HepG2 (cell line): ENCODE results near the gene BMP6. TPM values are rescaled to one million over a fixed set of nuclear protein-coding genes. Genes with fewer than 3 reads are reported as not detected.

Experiments used
- ATAC-seq: fragments of 200-7000 bp; cut with Tn5 transposase; 3 replicates; pipeline ENCODE4 v1.9.1; 2020; ENCODE audit warnings: mild to moderate bottlenecking, moderate library complexity
- BruUV-seq: library from RNA; stranded (reverse); fragments of 400-500 nt; replicated peaks from 2 replicates; lab custom pipeline; 2021; lab: Mats Ljungman, UMichigan
- CTCF ChIA-PET: fragments of 300-600 bp; formaldehyde crosslinking; extraction: SDS; loops from one replicate; lab custom pipeline; 2021; ENCODE audit warnings: low total read pairs, inconsistent platforms, low intra/inter-chr PET ratio; lab: Yijun Ruan, JAX
- POLR2A ChIA-PET: fragments of 350-600 bp; sonication (Branson Sonifier 250); formaldehyde crosslinking; loops from one replicate; lab custom pipeline; 2020; ENCODE audit warnings: antibody characterized with exemption, inconsistent platforms; lab: Yijun Ruan, JAX
- DNase-seq: peaks from one replicate; pipeline ENCODE4 v3.0.0-alpha.2; 2015; ENCODE audit warnings: low spot score
- FAIRE-seq: peaks from 3 replicates; lab custom pipeline; 2011; peaks lifted over from hg19 to GRCh38; lab: Jason Lieb, UNC
- H2AFZ ChIP-seq: one replicate; pipeline ENCODE4 v1.6.1; 2011; ENCODE audit warnings: low read length, inconsistent platforms
- H3K27ac ChIP-seq: fragments of 300-600 bp; 3 replicates; pipeline ENCODE4 v1.8.0; 2011; ENCODE audit warnings: mixed run types, mild to moderate bottlenecking, mixed read lengths, low read length, inconsistent platforms; ENCODE audit not compliant: insufficient read depth; ENCODE audit errors: extremely low read length
- H3K27me3 ChIP-seq, 2 experiments: fragments of 200-600 bp in 1 of 2; 2 replicates in 1 of 2; 3 replicates in 1 of 2; pipeline versions ENCODE4 v1.6.0 to v1.8.0; 2011; ENCODE audit warnings: low read length in 2 of 2, mild to moderate bottlenecking in 2 of 2, moderate library complexity in 2 of 2, inconsistent platforms in 1 of 2; ENCODE audit not compliant: insufficient read depth in 2 of 2, control insufficient read depth in 1 of 2
- H3K36me3 ChIP-seq, 2 experiments: fragments of 200-600 bp in 1 of 2; replicated peaks in 1 of 2; 2 replicates in 1 of 2; 3 replicates in 1 of 2; pipeline versions ENCODE4 v1.5.1 to v1.8.0; 2011; ENCODE audit warnings: low read length in 2 of 2, inconsistent platforms in 1 of 2; ENCODE audit not compliant: insufficient read depth in 2 of 2, control insufficient read depth in 1 of 2
- H3K4me1 ChIP-seq: 2 replicates; pipeline ENCODE4 v1.5.1; 2012; ENCODE audit warnings: low read length, inconsistent platforms; ENCODE audit not compliant: insufficient read depth
- H3K4me2 ChIP-seq: 2 replicates; pipeline ENCODE4 v1.6.0; 2011; ENCODE audit warnings: low read depth, low read length, inconsistent platforms
- H3K4me3 ChIP-seq, 3 experiments: fragments of 200-600 bp in 1 of 3; sonication (generic), shearing (Covaris generic) in 1 of 3; replicated peaks in 1 of 3; 2 replicates each; pipeline ENCODE4 v1.5.1; 2011 to 2016; ENCODE audit warnings: low read length in 3 of 3, inconsistent platforms in 2 of 3, low read depth in 2 of 3, mild to moderate bottlenecking in 2 of 3, control low read depth in 1 of 3, mixed read lengths in 1 of 3; ENCODE audit not compliant: insufficient read depth in 1 of 3
- H3K79me2 ChIP-seq: one replicate; pipeline ENCODE4 v1.6.1; 2011; ENCODE audit warnings: low read length, inconsistent platforms; ENCODE audit not compliant: insufficient read depth
- H3K9ac ChIP-seq: 2 replicates; pipeline ENCODE4 v1.6.0; 2011; ENCODE audit warnings: mild to moderate bottlenecking, low read depth, low read length, inconsistent platforms; ENCODE audit not compliant: insufficient read depth
- H3K9me3 ChIP-seq: 2 replicates; pipeline ENCODE4 v1.5.1; 2012; ENCODE audit warnings: mild to moderate bottlenecking, low read length
- H4K20me1 ChIP-seq: 2 replicates; pipeline ENCODE4 v1.6.0; 2011; ENCODE audit warnings: inconsistent platforms, mild to moderate bottlenecking, low read length, moderate library complexity; ENCODE audit not compliant: insufficient read depth
- CCAR2 ChIP-seq: fragments of 200-400 bp; formaldehyde crosslinking; optimal IDR thresholded peaks from 2 replicates; pipeline ENCODE3; 2018; ENCODE audit warnings: low read depth, mild to moderate bottlenecking, low read length, moderate library complexity
- CEBPZ ChIP-seq: IDR thresholded peaks from 2 replicates; pipeline ENCODE4 v1.6.1; 2012; ENCODE audit warnings: low read length, improper control_type of control experiment
- CENPBD1 ChIP-seq: sonication (generic); formaldehyde crosslinking; IDR thresholded peaks from 2 replicates; pipeline ENCODE4 v1.8.0; 2022; ENCODE audit warnings: missing genetic modification reagents, low read depth, mild to moderate bottlenecking, borderline replicate concordance
- HMG20B ChIP-seq: conservative IDR thresholded peaks from 2 replicates; pipeline ENCODE4 v1.6.1; 2016; ENCODE audit warnings: missing genetic modification reagents, missing compliant biosample characterization
- HOXD1 ChIP-seq: sonication (generic); formaldehyde crosslinking; IDR thresholded peaks from 2 replicates; pipeline ENCODE4 v1.5.0; 2020; ENCODE audit warnings: missing genetic modification reagents
- KMT2B ChIP-seq: IDR thresholded peaks from 2 replicates; pipeline ENCODE4 v1.6.1; 2016; ENCODE audit warnings: missing genetic modification reagents, missing compliant biosample characterization
- MAFF ChIP-seq: IDR thresholded peaks from 2 replicates; pipeline ENCODE4 v1.6.1; 2011; ENCODE audit warnings: low read depth, low read length, improper control_type of control experiment
- MAFK ChIP-seq, 2 experiments: IDR thresholded peaks in 1 of 2; conservative IDR thresholded peaks in 1 of 2; 2 replicates each; pipeline ENCODE4 v1.6.1; 2011; ENCODE audit warnings: improper control_type of control experiment in 2 of 2, low read length in 2 of 2
- SKI ChIP-seq: fragments of 450-650 bp; IDR thresholded peaks from one replicate; pipeline ENCODE4 v1.6.1; 2018; ENCODE audit warnings: mild to moderate bottlenecking; ENCODE audit not compliant: partially characterized antibody
- SSRP1 ChIP-seq: IDR thresholded peaks from 2 replicates; pipeline ENCODE4 v1.6.1; 2016; ENCODE audit warnings: control low read depth
- TBX3 ChIP-seq: fragments of 450-650 bp; IDR thresholded peaks from 2 replicates; pipeline ENCODE4 v1.6.1; 2017; ENCODE audit warnings: antibody characterized with exemption, mild to moderate bottlenecking, inconsistent platforms, borderline replicate concordance
- THAP11 ChIP-seq: IDR thresholded peaks from 2 replicates; pipeline ENCODE4 v1.6.1; 2016; ENCODE audit warnings: missing biosample characterization, missing genetic modification reagents
- ZNF816 ChIP-seq: sonication (generic); formaldehyde crosslinking; IDR thresholded peaks from 2 replicates; pipeline ENCODE4 v1.8.0; 2022; ENCODE audit warnings: missing genetic modification reagents, mild to moderate bottlenecking, borderline replicate concordance
- ZSCAN20 ChIP-seq: sonication (generic); formaldehyde crosslinking; IDR thresholded peaks from 2 replicates; pipeline ENCODE4 v1.4.0; 2020; ENCODE audit warnings: missing genetic modification reagents, mild to moderate bottlenecking, borderline replicate concordance
- WGBS: methylation state at CpG from one replicate; pipeline ENCODE4 v1.1.6; 2017; ENCODE audit warnings: low lambda C conversion rate; 5-methylcytosine and 5-hydroxymethylcytosine counted together
- in situ Hi-C: cut with HindIII; loops from 2 replicates; pipeline ENCODE4 v1.10.0; 2017; ENCODE audit warnings: low pct_unique_long_range_greater_than_20kb; ENCODE audit not compliant: extremely low pct_ligation_motif_present
- intact Hi-C: fragments of 100-400 bp; cut with micrococcal nuclease; formaldehyde crosslinking; loops from one replicate; pipeline ENCODE4 v1.10.0; 2022; ENCODE audit not compliant: unreplicated experiment
- polyA plus RNA-seq, 8 experiments: library from polyadenylated mRNA; depleted of rRNA in 3 of 8; stranded (reverse) in 7 of 8; unstranded in 1 of 8; fragments of >200 nt; fragmentation: Illumina TruSeq in 4 of 8; extraction: Trizol in 4 of 8; gene quantifications; 2 replicates each; pipeline versions ENCODE4 v1.2.1 to v1.2.3, GENCODE V29; 2011 to 2016; ENCODE audit warnings: low read depth in 4 of 8, missing spikeins in 1 of 8, mixed read lengths in 1 of 8; ENCODE audit not compliant: insufficient read depth in 1 of 8
- total RNA-seq, 5 experiments: library from RNA; depleted of rRNA; stranded (reverse); fragments of >200 nt; fragmentation: Illumina TruSeq; extraction: Trizol; gene quantifications; 2 replicates each; pipeline ENCODE4 v1.2.3, GENCODE V29; 2016; ENCODE audit warnings: low read depth in 1 of 5

Gene BMP6
- total and polyA plus RNA-seq, 2 of the 13 experiments (the other 11 are each of a cell fraction or from before 2014, with no cell fraction given): 0.09 to 0.18 TPM

GRCh38 chr6:7703148-7703680 is 22.7 kb upstream of the BMP6 start:
- WGBS: 6% methylated on average over 3 of the region's 3 CpGs
- POLR2A ChIA-PET: no interaction called here
- no peak overlapping the region for H3K4me2 ChIP-seq

GRCh38 chr6:7705483-7705882 is 20.4 kb upstream of the BMP6 start:
- Histone ChIP-seq H3K4me1 (peaks cover 6% of the 10 kb centered on the region; the same call in 1 of the 2 replicates), H3K27ac (no peak overlapping the region), H4K20me1 (no peaks in the 10 kb centered on the region), H3K4me2 (no peak overlapping the region), H3K36me3 (no peaks in the 10 kb centered on the region), H3K9ac (no peak overlapping the region), H2AFZ (no peak overlapping the region), H3K79me2 (no peaks in the 10 kb centered on the region), H3K27me3 (peaks cover 2 to 44% of the 10 kb centered on the region in 2 experiments; a peak in 3 of 5 replicates), H3K4me3 (no peak overlapping the region), H3K9me3 (no peaks in the 10 kb centered on the region)
- no TSS peak for BruUV-seq
- ChIA-PET POLR2A (no interaction called here), CTCF (no interaction called here)
- in situ Hi-C loops (no loop called here), intact Hi-C loops (no loop called here)
- DNase-seq: no peak
- no peak for TF ChIP-seq ZSCAN20 (CRISPR knock-in tag)
- no peak for TF ChIP-seq CCAR2
- no peak for TF ChIP-seq HMG20B (CRISPR knock-in tag)
- TF ChIP-seq SKI: no peak
- no peak for TF ChIP-seq SSRP1 (CRISPR knock-in tag)
- TF ChIP-seq CEBPZ: no peak
- TF ChIP-seq TBX3: no peak
- TF ChIP-seq HOXD1: no peak
- TF ChIP-seq KMT2B: no peak
- no peak for TF ChIP-seq CENPBD1 (CRISPR knock-in tag)
- no peak for TF ChIP-seq ZNF816
- no peak for FAIRE-seq
- WGBS: 32% methylated on average over 4 of the region's 4 CpGs
- ATAC-seq: no peak

More at GRCh38 chr6:7703148-7703680, 22.7 kb upstream of the BMP6 start:
- H3K79me2 ChIP-seq: no peaks in the 10 kb centered on the region
- peak; percentile 42 to 64; a peak in 3 of 4 replicates for TF ChIP-seq MAFK (conservative IDR thresholded peaks at IDR 0.05 in 1 of 2, IDR thresholded peaks at IDR 0.05 in 1 of 2; ENCODE audit: low read length in 2 of 2)
- TF ChIP-seq MAFF: peak; percentile 64
- TF ChIP-seq THAP11 (CRISPR knock-in tag): no peak
- TF ChIP-seq, all 625 proteins: peak for 2
- Histone ChIP-seq H3K36me3 (no peaks in the 10 kb centered on the region), H3K4me1 (peaks cover 24% of the 10 kb centered on the region), H2AFZ (no peak overlapping the region), H4K20me1 (no peaks in the 10 kb centered on the region), H3K9ac (no peak overlapping the region), H3K4me3 (no peak overlapping the region), H3K27ac (no peak overlapping the region), H3K9me3 (no peaks in the 10 kb centered on the region), H3K27me3 (peaks cover 2 to 38% of the 10 kb centered on the region in 2 experiments; a peak in 3 of 5 replicates)
- CTCF ChIA-PET: no interaction called here
- intact Hi-C loops (no loop called here), in situ Hi-C loops (no loop called here)
- ATAC-seq (no peak), DNase-seq (no peak), FAIRE-seq (no peak)
- no TSS peak for BruUV-seq
